GM18498 (cell line): Measurements from ENCODE around the gene SLC12A1.
A peak's percentile ranks its signal among the peaks of the same experiment; 100 is the strongest.

Experiments used
- ATAC-seq: cut with Tn5 transposase; IDR thresholded peaks from one replicate; pipeline ENCODE4 v1.9.1; 2021; ENCODE audit warnings: mild to moderate bottlenecking, moderate library complexity; ENCODE audit not compliant: unreplicated experiment

SLC12A1 gene

GRCh38 chr15:48343865-48344264 is 137.8 kb downstream of the SLC12A1 start:
- ATAC-seq, result no peak

- no peak for ATAC-seq
Measured at GRCh38 chr15:48345516-48345915, 139.4 kb downstream of the SLC12A1 start.

DNA sequence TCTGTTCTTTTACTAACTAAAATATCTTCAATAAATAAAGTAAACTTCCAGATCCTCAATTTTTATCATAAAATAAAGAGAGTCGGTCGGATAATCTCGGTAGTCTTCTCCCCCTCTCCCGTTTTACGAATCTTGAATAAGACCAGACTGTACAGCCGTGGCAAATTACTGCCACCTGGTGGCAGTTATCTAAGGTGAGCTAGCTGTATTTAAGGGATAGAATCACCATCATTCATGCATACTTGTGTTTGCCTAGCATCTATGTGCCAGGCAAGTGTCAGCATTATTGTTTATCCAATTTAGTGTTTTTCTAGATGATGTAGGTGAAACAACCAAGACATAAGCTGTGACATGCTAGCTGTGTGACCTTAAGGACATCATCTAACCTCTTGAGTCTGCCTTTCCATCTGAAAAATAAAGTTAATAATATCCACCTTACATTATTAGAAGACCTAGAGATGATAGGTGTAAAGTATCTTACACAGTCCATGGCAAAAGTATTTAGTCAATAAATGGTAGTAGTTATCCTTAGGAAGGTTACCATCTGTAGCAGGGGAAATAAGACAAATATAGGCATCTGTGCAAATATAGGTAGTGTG is 146.5 kb downstream of the SLC12A1 start:
- peak; percentile 88 for ATAC-seq
